ENCODE results near the gene PCNX2. TPM values are rescaled to one million over a fixed set of nuclear protein-coding genes. Genes with fewer than 3 reads are reported as not detected.

The PCNX2 gene
- total RNA-seq, 2 experiments from 2014 or later, result 11.5 to 12.2 TPM

DNA sequence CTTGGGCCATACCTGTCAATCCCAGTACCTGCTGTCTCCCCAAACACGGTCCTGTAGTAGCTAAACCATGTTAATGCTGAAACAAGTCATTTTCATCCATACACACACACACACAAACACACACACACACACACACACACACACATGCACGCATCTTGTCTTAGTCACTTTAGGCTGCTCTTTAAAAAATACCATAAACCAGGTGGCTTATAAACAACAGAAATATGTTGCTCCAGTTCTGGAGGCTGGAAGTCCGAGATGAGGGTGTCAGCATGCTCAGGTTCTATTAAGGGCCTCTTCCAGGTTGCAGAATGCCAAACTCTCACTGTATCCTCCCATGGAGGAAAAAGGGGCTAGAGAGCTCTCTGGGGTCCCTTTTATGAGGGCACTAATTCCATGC, 215.2 kb downstream of the PCNX2 start:
- CTCF ChIA-PET, result no interaction called here
- no peak overlapping the region for H3K27ac Mint-ChIP-seq
- intact Hi-C loops (cut with micrococcal nuclease), result no loop called here
- H3K27me3 Mint-ChIP-seq (ENCODE audit: low read depth), result no peaks in the 10 kb centered on the region
- no peak overlapping the region for H3K4me3 Mint-ChIP-seq
- peaks cover 11% of the 10 kb centered on the region for H3K36me3 Mint-ChIP-seq (ENCODE audit: low read depth)
- DNase-seq, result no peak
- H3K9me3 Mint-ChIP-seq, result peaks cover 1% of the 10 kb centered on the region
- H3K4me1 Mint-ChIP-seq (ENCODE audit: low read depth), result no peaks in the 10 kb centered on the region

DNA sequence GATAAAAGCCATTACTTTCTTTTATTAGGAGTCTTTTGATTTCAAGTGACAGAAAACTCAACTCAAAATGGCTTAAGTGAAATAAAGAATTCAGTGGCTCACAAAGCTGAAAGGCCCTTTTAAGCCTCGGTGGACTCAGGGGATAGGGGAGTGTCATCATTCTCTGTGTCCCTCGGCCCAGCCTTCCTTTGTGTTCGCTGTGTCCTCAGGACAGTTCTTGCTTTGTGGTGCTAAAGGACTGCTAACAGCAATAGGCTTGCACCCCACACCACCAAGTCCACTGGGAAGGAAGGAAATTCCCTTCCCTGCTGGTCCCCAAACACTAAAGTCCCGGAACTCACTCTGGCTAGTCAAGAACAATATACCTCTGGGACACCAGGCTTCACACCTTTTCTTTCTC, 216.0 kb downstream of the PCNX2 start:
- intact Hi-C loops (cut with micrococcal nuclease), result no loop called here
- CTCF ChIA-PET, result no interaction called here
- no peaks in the 10 kb centered on the region for H3K27me3 Mint-ChIP-seq (ENCODE audit: low read depth)
- H3K36me3 Mint-ChIP-seq (ENCODE audit: low read depth), result peaks cover 16% of the 10 kb centered on the region
- no peak overlapping the region for H3K4me3 Mint-ChIP-seq
- H3K4me1 Mint-ChIP-seq (ENCODE audit: low read depth), result no peaks in the 10 kb centered on the region
- DNase-seq, result no peak
- H3K27ac Mint-ChIP-seq, result no peak overlapping the region
- H3K9me3 Mint-ChIP-seq, result peaks cover 5% of the 10 kb centered on the region

DNA sequence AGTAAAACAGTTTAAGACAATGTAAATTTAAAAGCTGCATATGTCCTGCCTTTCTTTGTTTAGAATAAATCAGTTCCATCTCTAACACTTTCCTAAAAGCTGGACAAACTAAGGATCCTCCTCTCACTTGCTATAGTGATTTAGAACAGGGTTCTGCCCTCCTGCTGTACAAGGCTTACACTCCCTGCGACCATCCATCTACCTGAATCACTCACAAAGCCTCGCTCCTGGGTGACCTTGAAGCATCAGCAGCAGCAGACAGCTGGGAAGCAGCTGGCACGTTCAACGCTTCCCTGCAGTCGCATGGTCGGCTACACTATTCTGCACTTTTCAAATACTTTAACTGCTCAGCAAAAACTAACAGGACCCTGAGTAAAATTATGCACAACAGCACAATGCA, 217.1 kb downstream of the PCNX2 start:
- intact Hi-C loops (cut with micrococcal nuclease), result no loop called here
- Mint-ChIP-seq H3K36me3 (ENCODE audit: low read depth) (peaks cover 17% of the 10 kb centered on the region), H3K9me3 (peaks cover 6% of the 10 kb centered on the region), H3K27ac (no peak overlapping the region), H3K4me3 (no peak overlapping the region), H3K27me3 (ENCODE audit: low read depth) (no peaks in the 10 kb centered on the region), H3K4me1 (ENCODE audit: low read depth) (no peaks in the 10 kb centered on the region)
- CTCF ChIA-PET, result no interaction called here
- no peak for DNase-seq

DNA sequence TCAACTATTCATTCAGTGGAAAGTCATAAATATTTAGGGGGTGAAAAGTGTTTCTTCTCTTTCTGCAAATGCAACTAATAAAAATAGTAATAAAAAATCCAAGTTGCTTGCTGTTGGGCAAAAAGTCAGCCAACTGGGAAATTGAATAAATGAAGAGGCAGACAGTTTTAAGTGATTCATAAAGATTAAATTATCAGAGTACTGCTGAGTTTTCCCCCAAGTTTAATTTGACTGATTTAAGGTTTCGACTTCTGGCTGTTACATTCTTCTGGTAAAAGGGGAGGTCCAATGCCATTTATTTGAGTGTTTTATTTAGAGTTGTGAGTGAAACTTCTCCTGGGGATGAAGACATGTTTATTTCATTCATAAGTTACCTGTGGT, 219.6 kb downstream of the PCNX2 start:
- H3K4me3 Mint-ChIP-seq, result no peak overlapping the region
- DNase-seq, result no peak
- H3K27ac Mint-ChIP-seq, result no peak overlapping the region
- no peaks in the 10 kb centered on the region for H3K27me3 Mint-ChIP-seq (ENCODE audit: low read depth)
- H3K4me1 Mint-ChIP-seq (ENCODE audit: low read depth), result no peaks in the 10 kb centered on the region
- peaks cover 22% of the 10 kb centered on the region for H3K36me3 Mint-ChIP-seq (ENCODE audit: low read depth)
- H3K9me3 Mint-ChIP-seq, result peaks cover 13% of the 10 kb centered on the region
- CTCF ChIA-PET, result no interaction called here
- intact Hi-C loops (cut with micrococcal nuclease), result no loop called here

GRCh38 chr1:233066087-233066486, 229.4 kb downstream of the PCNX2 start:
- no peak overlapping the region for H3K4me3 Mint-ChIP-seq
- H3K27me3 Mint-ChIP-seq (ENCODE audit: low read depth), result no peaks in the 10 kb centered on the region
- CTCF ChIA-PET, result no interaction called here
- no peak overlapping the region for H3K27ac Mint-ChIP-seq
- H3K9me3 Mint-ChIP-seq, result no peaks in the 10 kb centered on the region
- intact Hi-C loops (cut with micrococcal nuclease), result no loop called here
- H3K36me3 Mint-ChIP-seq (ENCODE audit: low read depth), result peaks cover 25% of the 10 kb centered on the region
- no peak for DNase-seq
- H3K4me1 Mint-ChIP-seq (ENCODE audit: low read depth), result no peaks in the 10 kb centered on the region

DNA sequence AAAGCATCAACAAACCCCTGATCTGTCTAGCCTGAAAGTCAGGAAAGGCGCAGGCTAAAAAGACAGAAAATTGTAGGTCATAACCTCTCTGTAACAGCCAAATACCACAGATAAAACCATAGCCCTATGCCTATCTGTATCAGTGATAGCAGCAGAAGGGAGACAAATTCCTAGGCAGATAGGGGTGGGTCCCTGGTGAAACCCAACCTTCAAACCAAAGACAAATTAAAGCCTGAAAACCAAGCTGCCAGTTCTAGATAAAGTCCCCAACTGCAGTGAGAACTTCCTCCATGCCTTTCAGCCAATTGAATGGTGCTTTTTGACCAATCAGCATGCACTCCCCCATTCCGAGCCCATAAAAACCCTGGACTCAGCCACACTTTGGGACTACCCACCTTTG, 229.8 kb downstream of the PCNX2 start:
- intact Hi-C loops (cut with micrococcal nuclease), result no loop called here
- H3K27ac Mint-ChIP-seq, result no peak overlapping the region
- CTCF ChIA-PET, result no interaction called here
- no peaks in the 10 kb centered on the region for H3K27me3 Mint-ChIP-seq (ENCODE audit: low read depth)
- no peaks in the 10 kb centered on the region for H3K4me1 Mint-ChIP-seq (ENCODE audit: low read depth)
- DNase-seq, result no peak
- H3K36me3 Mint-ChIP-seq (ENCODE audit: low read depth), result peaks cover 25% of the 10 kb centered on the region
- H3K4me3 Mint-ChIP-seq, result no peak overlapping the region
- H3K9me3 Mint-ChIP-seq, result no peaks in the 10 kb centered on the region

DNA sequence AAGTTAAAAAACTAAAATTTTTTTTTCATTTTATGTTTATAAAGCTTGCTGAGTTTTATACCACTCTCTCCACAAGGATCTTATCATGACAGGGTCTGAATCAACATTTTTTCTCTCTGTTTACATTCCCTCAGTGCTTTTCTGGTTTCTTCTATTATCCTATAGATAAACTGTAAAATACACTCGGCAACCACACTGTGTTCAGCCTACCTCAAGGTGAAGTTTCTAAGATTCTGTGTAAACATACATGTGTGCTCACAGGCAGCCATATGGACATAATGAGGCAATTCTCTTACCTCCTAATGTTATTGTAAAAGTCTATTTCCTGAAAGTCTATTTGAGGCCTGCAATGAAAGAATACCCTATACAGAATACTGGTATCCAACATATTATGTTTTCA, 230.5 kb downstream of the PCNX2 start:
- no peaks in the 10 kb centered on the region for H3K27me3 Mint-ChIP-seq (ENCODE audit: low read depth)
- H3K4me3 Mint-ChIP-seq, result no peak overlapping the region
- CTCF ChIA-PET, result no interaction called here
- no peaks in the 10 kb centered on the region for H3K9me3 Mint-ChIP-seq
- no peaks in the 10 kb centered on the region for H3K4me1 Mint-ChIP-seq (ENCODE audit: low read depth)
- H3K36me3 Mint-ChIP-seq (ENCODE audit: low read depth), result peaks cover 25% of the 10 kb centered on the region
- no peak overlapping the region for H3K27ac Mint-ChIP-seq
- intact Hi-C loops (cut with micrococcal nuclease), result no loop called here
- DNase-seq, result no peak

DNA sequence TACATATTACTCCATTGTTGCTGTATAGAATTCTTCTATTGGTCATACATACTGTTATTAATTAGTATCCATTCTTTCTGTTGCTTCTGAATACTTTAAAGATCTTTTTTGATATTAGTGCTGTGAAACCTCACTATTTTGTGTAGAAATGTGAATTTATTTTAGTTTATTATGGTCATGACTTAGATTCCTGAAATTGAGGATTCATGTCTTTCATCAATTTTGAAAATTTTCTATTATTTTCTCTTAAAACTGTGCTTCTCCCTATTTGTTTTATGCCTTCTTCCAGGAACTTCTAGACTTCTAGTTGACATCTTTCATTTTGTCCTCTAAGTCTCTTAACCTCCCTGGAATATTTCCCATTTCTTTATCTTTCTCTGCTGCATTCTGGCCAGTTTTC, 232.1 kb downstream of the PCNX2 start:
- Mint-ChIP-seq H3K4me1 (ENCODE audit: low read depth) (no peaks in the 10 kb centered on the region), H3K36me3 (ENCODE audit: low read depth) (peaks cover 25% of the 10 kb centered on the region), H3K27ac (no peak overlapping the region), H3K4me3 (no peak overlapping the region), H3K9me3 (no peaks in the 10 kb centered on the region), H3K27me3 (ENCODE audit: low read depth) (no peaks in the 10 kb centered on the region)
- DNase-seq, result no peak
- CTCF ChIA-PET, result no interaction called here
- intact Hi-C loops (cut with micrococcal nuclease), result no loop called here

DNA sequence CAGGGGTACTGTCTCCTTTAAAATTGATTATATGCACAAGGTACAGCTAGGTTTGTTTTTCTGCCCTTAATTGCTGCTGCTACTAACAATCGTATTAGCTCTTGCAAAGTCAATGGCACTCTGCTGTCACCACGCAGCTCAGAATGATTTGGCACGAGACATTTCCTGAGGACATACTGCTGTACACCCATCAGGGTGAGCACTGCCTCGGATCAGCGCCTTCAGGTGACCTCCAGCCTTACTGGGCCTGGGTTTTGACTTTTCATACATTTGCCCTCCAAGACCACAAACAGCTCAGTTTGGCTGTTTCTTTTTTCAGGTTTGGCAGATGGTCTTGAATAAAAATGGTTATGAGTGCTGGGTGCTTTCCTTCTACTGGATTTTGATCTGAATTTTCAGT, 234.3 kb downstream of the PCNX2 start:
- Mint-ChIP-seq H3K36me3 (ENCODE audit: low read depth) (peaks cover 20% of the 10 kb centered on the region), H3K27me3 (ENCODE audit: low read depth) (no peaks in the 10 kb centered on the region), H3K4me1 (ENCODE audit: low read depth) (no peaks in the 10 kb centered on the region), H3K9me3 (no peaks in the 10 kb centered on the region), H3K27ac (no peak overlapping the region), H3K4me3 (no peak overlapping the region)
- intact Hi-C loops (cut with micrococcal nuclease), result no loop called here
- CTCF ChIA-PET, result no interaction called here
- DNase-seq, result no peak

DNA sequence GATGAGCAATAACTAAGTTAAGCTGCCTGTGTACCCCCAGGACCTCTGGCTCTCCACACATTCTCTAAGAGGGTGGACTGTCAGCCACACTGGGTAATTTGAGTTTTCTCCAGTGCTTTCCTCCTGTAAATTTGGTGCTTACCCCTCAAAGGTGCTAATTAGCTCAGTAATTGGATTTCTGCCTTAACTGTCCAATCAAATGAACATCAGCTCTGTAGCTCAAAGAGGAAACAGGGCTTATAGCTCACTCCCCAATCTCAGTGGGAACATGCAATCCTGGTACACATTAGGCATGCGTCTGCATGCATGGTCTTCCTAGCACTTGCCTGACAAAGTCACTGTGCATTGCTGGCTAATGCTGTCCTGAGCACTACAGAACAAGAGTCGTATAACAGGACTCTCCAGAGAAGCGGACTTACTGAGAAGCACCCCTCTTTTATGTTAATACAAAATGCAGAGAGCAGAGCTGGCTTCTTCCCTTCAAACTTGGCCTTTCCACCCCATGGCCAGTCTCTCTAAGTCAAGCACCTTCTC, 235.0 kb downstream of the PCNX2 start:
- no peaks in the 10 kb centered on the region for H3K27me3 Mint-ChIP-seq (ENCODE audit: low read depth)
- intact Hi-C loops (cut with micrococcal nuclease), result no loop called here
- CTCF ChIA-PET, result no interaction called here
- no peak for DNase-seq
- no peaks in the 10 kb centered on the region for H3K9me3 Mint-ChIP-seq
- H3K36me3 Mint-ChIP-seq (ENCODE audit: low read depth), result peaks cover 16% of the 10 kb centered on the region
- H3K27ac Mint-ChIP-seq, result no peak overlapping the region
- H3K4me1 Mint-ChIP-seq (ENCODE audit: low read depth), result no peaks in the 10 kb centered on the region
- H3K4me3 Mint-ChIP-seq, result no peak overlapping the region

DNA sequence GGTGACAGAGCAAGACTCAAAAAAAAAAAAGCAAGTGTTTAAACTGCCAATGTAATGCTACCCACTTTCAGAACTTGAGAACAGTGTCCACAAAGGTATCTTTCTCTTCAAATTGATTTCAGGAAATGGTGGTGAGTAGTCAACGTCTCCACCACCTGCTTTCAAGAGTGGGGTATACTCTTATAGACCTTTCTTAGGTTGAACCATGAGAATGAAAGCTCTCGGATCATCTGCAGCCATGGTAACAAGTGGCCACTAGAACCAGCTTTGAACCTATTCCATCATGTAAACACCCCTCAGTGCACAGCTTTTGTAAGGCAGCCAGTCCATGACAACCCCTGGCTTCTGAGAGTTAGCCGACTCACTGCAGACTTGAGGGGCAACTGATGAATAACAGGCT, 237.7 kb downstream of the PCNX2 start:
- Mint-ChIP-seq H3K9me3 (no peaks in the 10 kb centered on the region), H3K27me3 (ENCODE audit: low read depth) (no peaks in the 10 kb centered on the region), H3K4me1 (ENCODE audit: low read depth) (no peaks in the 10 kb centered on the region), H3K4me3 (no peak overlapping the region), H3K36me3 (ENCODE audit: low read depth) (peaks cover 28% of the 10 kb centered on the region), H3K27ac (no peak overlapping the region)
- intact Hi-C loops (cut with micrococcal nuclease), result no loop called here
- CTCF ChIA-PET, result no interaction called here
- DNase-seq, result no peak

DNA sequence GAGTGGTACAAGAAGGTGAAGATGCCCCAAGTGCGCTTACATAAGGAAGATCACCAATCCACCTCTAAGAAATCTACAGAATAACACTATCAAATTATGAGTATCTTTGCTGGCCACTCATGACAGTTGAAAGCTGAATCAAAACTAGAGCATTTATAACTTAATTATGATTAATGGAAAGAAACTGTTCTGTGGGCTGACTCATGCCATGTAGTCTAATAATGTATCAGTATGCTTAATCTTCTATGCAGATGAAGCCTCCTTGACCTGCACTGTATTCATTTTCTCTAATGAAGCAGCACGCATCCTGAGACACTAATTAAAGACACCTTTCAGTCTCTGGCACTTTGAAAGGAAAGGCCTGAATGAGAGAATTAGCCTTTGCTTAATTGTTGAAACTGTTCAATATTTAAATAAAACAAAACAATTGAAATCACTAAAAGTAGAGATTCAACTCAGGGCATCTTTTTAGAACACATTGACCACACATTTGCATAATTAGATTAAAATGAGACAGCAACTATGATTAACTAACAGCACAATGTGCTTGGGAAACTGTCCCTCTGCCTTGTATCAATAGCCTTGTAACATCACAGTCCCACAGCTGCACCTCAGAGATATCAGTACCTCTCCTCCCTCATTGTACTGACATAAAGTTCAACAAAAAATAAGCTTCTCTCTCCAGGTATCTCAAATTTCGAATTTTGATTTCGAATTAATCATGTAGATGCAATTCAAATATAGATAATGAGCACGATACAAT, 239.5 kb downstream of the PCNX2 start:
- intact Hi-C loops (cut with micrococcal nuclease), result no loop called here
- Mint-ChIP-seq H3K4me3 (no peak overlapping the region), H3K27ac (no peak overlapping the region), H3K27me3 (ENCODE audit: low read depth) (no peaks in the 10 kb centered on the region), H3K4me1 (ENCODE audit: low read depth) (no peaks in the 10 kb centered on the region), H3K36me3 (ENCODE audit: low read depth) (peaks cover 37% of the 10 kb centered on the region), H3K9me3 (peaks cover under 1% of the 10 kb centered on the region)
- no peak for DNase-seq
- CTCF ChIA-PET, result no interaction called here

GRCh38 chr1:233045588-233045987, 249.9 kb downstream of the PCNX2 start:
- intact Hi-C loops (cut with micrococcal nuclease), result no loop called here
- Mint-ChIP-seq H3K4me1 (ENCODE audit: low read depth) (no peaks in the 10 kb centered on the region), H3K27me3 (ENCODE audit: low read depth) (no peaks in the 10 kb centered on the region), H3K4me3 (no peak overlapping the region), H3K36me3 (ENCODE audit: low read depth) (peaks cover 45% of the 10 kb centered on the region), H3K9me3 (peaks cover 9% of the 10 kb centered on the region), H3K27ac (no peak overlapping the region)
- CTCF ChIA-PET, result interaction anchor here (1.2 kb wide), 1 partner anchor 20 kb away, joined by 3 read pairs; no protein-coding TSS in a partner anchor
- DNase-seq, result no peak

Data from activated naive CD4-positive, alpha-beta T cell treated with anti-CD3 and anti-CD28 coated beads for 36 hours (primary cell).